GM12875 (cell line): ENCODE data around the gene NUP54.

Experiments
- H3K4me3 ChIP-seq: one replicate; pipeline ENCODE4 v1.5.1; 2011; ENCODE audit warnings: low read depth, low read length, control low read depth
- CTCF ChIP-seq: IDR thresholded peaks from 2 replicates; pipeline ENCODE4 v1.5.1; 2011; ENCODE audit warnings: low read depth, mild to moderate bottlenecking, control low read depth, inconsistent platforms, low read length, moderate library complexity, borderline replicate concordance; ENCODE audit not compliant: insufficient read depth

NUP54 gene, protein sequence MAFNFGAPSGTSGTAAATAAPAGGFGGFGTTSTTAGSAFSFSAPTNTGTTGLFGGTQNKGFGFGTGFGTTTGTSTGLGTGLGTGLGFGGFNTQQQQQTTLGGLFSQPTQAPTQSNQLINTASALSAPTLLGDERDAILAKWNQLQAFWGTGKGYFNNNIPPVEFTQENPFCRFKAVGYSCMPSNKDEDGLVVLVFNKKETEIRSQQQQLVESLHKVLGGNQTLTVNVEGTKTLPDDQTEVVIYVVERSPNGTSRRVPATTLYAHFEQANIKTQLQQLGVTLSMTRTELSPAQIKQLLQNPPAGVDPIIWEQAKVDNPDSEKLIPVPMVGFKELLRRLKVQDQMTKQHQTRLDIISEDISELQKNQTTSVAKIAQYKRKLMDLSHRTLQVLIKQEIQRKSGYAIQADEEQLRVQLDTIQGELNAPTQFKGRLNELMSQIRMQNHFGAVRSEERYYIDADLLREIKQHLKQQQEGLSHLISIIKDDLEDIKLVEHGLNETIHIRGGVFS

GRCh38 chr4:76148142-76148865, at the start of gene NUP54:
Gene NUP54, minus strand, starts transcription at chr4:76148397. Its CDS starts 23 bp downstream, at chr4:76148374.
- no peak for TF ChIP-seq CTCF

DNA sequence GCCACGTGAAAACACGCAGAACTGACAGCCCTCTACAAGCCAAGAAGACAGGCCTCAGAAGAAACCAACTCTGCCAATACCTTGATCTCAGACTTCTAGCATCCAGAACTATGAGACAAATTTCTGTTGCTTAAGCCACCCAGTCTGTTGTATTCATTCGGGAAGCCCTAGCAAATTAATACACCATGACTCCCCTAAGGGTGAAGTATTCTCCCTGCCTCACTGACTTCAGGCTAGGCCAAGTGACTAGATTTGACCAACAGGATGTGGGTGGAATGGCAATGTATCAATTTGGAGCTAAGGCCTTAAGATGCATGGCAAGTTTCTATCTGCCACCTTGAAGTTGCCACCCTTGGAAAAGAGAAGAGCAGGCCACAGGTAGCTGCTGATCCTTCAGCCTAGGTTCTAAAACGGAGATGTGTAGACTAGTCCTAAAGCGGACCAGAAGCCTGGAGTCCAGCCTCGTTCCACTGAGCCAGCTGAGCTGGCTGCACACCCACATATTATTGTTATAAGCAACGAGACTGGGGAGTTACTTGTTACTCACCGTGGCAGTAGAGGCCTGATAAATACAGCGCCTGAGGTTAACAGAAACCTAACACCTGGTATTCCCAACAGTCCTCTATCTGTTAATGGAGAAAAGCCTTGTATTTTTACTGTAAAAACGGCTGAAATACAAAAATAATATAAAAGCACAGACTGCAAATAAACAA, 49.0 kb upstream of the NUP54 start:
- no peak for TF ChIP-seq CTCF
- H3K4me3 ChIP-seq: no peak overlapping the region

More at GRCh38 chr4:76148142-76148865, at the start of gene NUP54:
- peak within 1 kb of the TSS; percentile 87 for H3K4me3 ChIP-seq

DNA sequence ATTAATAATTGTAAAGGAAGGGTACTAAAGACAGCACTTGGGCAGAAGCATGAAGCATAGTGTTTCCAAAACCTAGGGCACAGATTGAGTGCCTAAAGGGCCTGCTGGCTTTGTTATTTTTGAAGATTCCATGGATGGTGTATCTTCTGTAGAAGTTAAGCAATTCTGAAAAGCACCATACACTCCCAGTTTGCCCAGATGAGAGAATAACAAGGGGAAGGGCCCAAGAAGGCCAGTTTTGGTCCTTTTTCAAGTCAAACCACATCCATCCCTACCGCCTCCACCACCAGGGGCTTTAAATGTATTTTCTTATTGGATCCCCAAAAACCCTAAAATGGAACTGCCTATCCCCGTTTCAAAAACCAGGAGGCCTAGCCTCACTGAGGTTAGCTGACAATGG, 48.2 kb upstream of the NUP54 start:
- no peak for TF ChIP-seq CTCF
- no peak overlapping the region for H3K4me3 ChIP-seq

DNA sequence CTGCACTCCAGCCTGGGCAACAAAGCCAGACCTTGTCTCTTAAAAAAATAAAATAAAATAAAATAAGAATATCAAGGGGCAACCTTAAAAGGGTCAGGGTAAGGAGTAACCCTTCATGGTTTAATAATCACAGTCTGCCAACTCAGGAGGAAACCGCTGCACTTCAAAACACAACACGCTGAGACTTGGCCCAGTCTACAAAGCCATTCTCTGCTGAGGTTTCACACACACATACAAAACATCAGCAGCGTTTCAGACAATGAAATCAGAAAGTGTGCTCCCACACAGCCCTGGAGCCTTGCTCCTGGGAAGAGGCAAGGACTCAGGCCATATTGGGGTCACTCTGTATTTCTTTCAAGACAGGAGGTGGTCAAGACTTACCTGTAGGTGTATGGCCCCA, 47.1 kb upstream of the NUP54 start:
- no peak for TF ChIP-seq CTCF
- H3K4me3 ChIP-seq: no peak overlapping the region

GRCh38 chr4:76194325-76194724, 46.1 kb upstream of the NUP54 start:
- TF ChIP-seq CTCF: no peak
- H3K4me3 ChIP-seq: no peak overlapping the region

- TF ChIP-seq CTCF: no peak
- no peak overlapping the region for H3K4me3 ChIP-seq
These were observed 44.0 kb upstream of the NUP54 start for GRCh38 chr4:76192236-76192635.
